HG02571 (cell line): ENCODE results near the gene COQ3.
A peak's percentile ranks its signal among the peaks of the same experiment; 100 is the strongest.

ENCODE experiments used
- ATAC-seq: cut with Tn5 transposase; IDR thresholded peaks from one replicate; pipeline ENCODE4 v1.9.1; 2021; ENCODE audit warnings: mild to moderate bottlenecking, moderate library complexity; ENCODE audit not compliant: unreplicated experiment

The COQ3 gene

GRCh38 chr6:99393698-99394531 is at the start of gene COQ3:
Gene COQ3 (minus strand): TSS chr6:99394195. CDS start chr6:99394179, 16 bp downstream.
- peak; percentile 71 for ATAC-seq

GRCh38 chr6:99434702-99435530 is 40.9 kb upstream of the COQ3 start:
- peak; percentile 74 for ATAC-seq

GRCh38 chr6:99432877-99433276 is 38.9 kb upstream of the COQ3 start:
- no peak for ATAC-seq

- ATAC-seq = no peak
These were observed 37.9 kb upstream of the COQ3 start for GRCh38 chr6:99431901-99432300.

- no peak for ATAC-seq
These were observed 34.0 kb upstream of the COQ3 start for GRCh38 chr6:99427988-99428387.

- no peak for ATAC-seq
These were observed 32.4 kb upstream of the COQ3 start for GRCh38 chr6:99426451-99426757.

- peak; percentile 49 for ATAC-seq
These were observed 31.9 kb upstream of the COQ3 start for GRCh38 chr6:99425647-99426450.

- ATAC-seq = peak; percentile 94
These were observed 31.0 kb upstream of the COQ3 start, which contains the start of gene PNISR for GRCh38 chr6:99424761-99425646. Gene PNISR (minus strand): TSS chr6:99425308. CDS start chr6:99414659, 10,649 bp downstream.

GRCh38 chr6:99424022-99424421 is 30.0 kb upstream of the COQ3 start:
- no peak for ATAC-seq

- no peak for ATAC-seq
These were observed 28.9 kb upstream of the COQ3 start for GRCh38 chr6:99422912-99423311.

- ATAC-seq = peak; percentile 58
These were observed 23.1 kb upstream of the COQ3 start for GRCh38 chr6:99416892-99417767.

GRCh38 chr6:99416226-99416625 is 22.2 kb upstream of the COQ3 start:
- ATAC-seq = no peak

- no peak for ATAC-seq
These were observed 21.5 kb upstream of the COQ3 start for GRCh38 chr6:99415446-99415845.

- no peak for ATAC-seq
These were observed 18.1 kb upstream of the COQ3 start for GRCh38 chr6:99412065-99412464.

- ATAC-seq = no peak
These were observed 15.7 kb upstream of the COQ3 start for GRCh38 chr6:99409672-99410071.

GRCh38 chr6:99407076-99407475 is 13.1 kb upstream of the COQ3 start:
- ATAC-seq = no peak

- no peak for ATAC-seq
These were observed 8.5 kb upstream of the COQ3 start for GRCh38 chr6:99402448-99402847.

GRCh38 chr6:99397287-99397686 is 3.3 kb upstream of the COQ3 start:
- ATAC-seq = no peak

GRCh38 chr6:99393366-99393697 is 663 bp downstream of the COQ3 start:
- ATAC-seq = peak; percentile 16
